T-helper 1 cell treated with Interleukin-12 subunit alpha and Interleukin-12 subunit beta and Interleukin-4 antibody, amounts not matched to agents 30 μg/mL and 1 μg/mL, for 36 hours (primary cell): ENCODE results near the gene ZBTB8B.

ENCODE experiments used
- H3K27ac Mint-ChIP-seq: one replicate; pipeline ENCODE4 v1.8.0; 2021; ENCODE audit warnings: mild to moderate bottlenecking, mixed read lengths
- H3K27me3 Mint-ChIP-seq: one replicate; pipeline ENCODE4 v1.8.0; 2021; ENCODE audit warnings: low read depth, mixed read lengths
- H3K36me3 Mint-ChIP-seq: one replicate; pipeline ENCODE4 v1.8.0; 2021; ENCODE audit warnings: low read depth, mixed read lengths
- H3K4me1 Mint-ChIP-seq: one replicate; pipeline ENCODE4 v1.8.0; 2021; ENCODE audit warnings: low read depth, mixed read lengths
- H3K4me3 Mint-ChIP-seq: one replicate; pipeline ENCODE4 v1.8.0; 2021; ENCODE audit warnings: mild to moderate bottlenecking, moderate library complexity, mixed read lengths
- H3K9me3 Mint-ChIP-seq: one replicate; pipeline ENCODE4 v1.8.0; 2021; ENCODE audit warnings: mixed read lengths

ZBTB8B gene

DNA sequence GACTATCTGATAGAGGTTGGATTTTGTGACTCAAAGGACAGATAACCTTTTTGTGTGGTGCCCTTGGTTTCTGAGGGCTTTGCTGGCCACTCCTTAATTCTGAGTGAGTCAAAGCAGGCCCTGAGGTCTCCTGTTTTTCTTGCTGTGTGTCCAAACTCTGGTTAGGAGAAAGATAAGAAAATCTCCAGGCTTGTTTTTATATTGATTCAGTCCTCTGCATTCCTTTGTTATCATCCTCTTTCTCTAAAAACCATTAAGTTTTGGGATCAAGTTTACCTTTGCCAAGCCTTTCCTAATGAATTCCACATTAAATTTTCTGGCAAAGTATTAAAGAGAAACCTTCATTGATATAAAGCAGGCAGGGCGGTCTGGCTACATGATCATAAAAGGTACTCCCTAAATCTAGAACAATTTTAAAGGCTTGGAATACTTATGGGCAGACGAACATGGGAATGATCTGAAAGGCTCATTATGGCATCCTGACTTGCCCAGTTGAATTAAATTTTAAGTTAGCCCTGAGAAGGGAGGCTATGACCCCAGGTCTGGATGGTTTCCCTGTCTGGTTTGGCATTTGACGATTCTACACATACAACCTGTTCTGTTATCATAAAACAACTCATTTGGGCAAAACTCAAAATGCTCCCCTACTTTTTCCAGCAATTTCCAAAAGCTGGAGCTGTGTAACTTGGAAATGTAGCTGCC, 20.8 kb downstream of the ZBTB8B start:
- Mint-ChIP-seq H3K9me3 (peaks cover 3% of the 10 kb centered on the region), H3K27ac (no peak overlapping the region), H3K4me1 (no peaks in the 10 kb centered on the region), H3K4me3 (no peak overlapping the region), H3K27me3 (peaks cover 36% of the 10 kb centered on the region), H3K36me3 (no peaks in the 10 kb centered on the region)

DNA sequence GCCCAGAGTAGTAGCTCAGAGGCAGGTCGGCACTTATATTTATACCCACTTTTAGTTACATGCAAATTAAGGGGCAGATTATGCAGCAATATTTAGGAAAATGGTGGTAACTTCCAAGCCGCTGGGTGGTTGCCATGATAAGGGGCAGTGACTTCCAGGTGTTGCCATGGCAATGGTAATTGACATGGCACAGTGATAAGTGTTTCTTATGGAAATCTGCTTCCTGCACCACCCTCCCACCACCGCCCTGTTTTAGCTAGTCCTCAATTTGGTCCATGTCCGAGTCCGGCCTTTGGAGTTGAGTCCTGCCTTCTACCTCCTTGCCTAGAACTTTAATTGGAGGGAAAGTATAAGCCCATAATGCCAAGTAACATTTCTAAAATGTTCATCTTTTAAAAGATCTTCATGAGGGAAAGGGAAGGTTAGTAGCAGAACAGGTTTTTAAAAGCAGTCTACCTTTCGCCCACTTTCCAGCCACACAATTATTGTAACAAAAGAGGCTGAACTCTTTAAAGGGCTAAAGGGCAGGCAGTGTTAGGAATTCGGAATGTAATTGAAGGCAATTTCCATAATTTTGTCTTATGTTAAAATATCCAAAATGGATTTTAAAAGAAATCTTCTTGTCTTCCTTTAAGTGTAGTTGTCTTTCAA, 21.7 kb downstream of the ZBTB8B start:
- peaks cover 40% of the 10 kb centered on the region for H3K27me3 Mint-ChIP-seq
- H3K27ac Mint-ChIP-seq: no peak overlapping the region
- no peak overlapping the region for H3K4me3 Mint-ChIP-seq
- H3K36me3 Mint-ChIP-seq: no peaks in the 10 kb centered on the region
- no peaks in the 10 kb centered on the region for H3K4me1 Mint-ChIP-seq
- peaks cover 3% of the 10 kb centered on the region for H3K9me3 Mint-ChIP-seq

DNA sequence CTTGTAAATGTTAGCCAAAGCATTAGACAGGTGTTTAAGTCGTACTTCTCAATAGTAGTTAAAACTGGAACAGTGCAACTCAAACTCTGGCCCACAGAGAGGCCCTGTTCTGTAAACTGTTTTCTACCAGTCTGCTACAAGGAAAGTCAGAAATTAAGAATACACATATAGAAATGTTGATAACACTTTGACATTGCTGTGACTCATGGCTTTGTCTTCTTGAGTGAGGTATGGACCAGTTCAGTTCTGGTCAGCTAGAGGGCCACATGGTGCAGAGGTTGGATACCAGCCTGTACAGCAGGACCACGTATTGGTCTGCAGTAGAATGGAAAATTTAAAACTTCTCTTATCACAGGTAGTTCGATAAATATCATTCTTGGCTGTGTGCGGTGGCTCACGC, 22.3 kb downstream of the ZBTB8B start:
- peaks cover 45% of the 10 kb centered on the region for H3K27me3 Mint-ChIP-seq
- H3K4me3 Mint-ChIP-seq: no peak overlapping the region

GRCh38 chr1:32489774-32490454, 25.0 kb downstream of the ZBTB8B start:
- Mint-ChIP-seq H3K4me1 (no peaks in the 10 kb centered on the region), H3K9me3 (no peaks in the 10 kb centered on the region), H3K36me3 (no peaks in the 10 kb centered on the region), H3K4me3 (no peak overlapping the region), H3K27me3 (peaks cover 43% of the 10 kb centered on the region), H3K27ac (no peak overlapping the region)

More for the DNA sequence above, 22.3 kb downstream of the ZBTB8B start:
- peaks cover 3% of the 10 kb centered on the region for H3K9me3 Mint-ChIP-seq
- no peak overlapping the region for H3K27ac Mint-ChIP-seq
- H3K4me1 Mint-ChIP-seq: no peaks in the 10 kb centered on the region
- H3K36me3 Mint-ChIP-seq: no peaks in the 10 kb centered on the region

DNA sequence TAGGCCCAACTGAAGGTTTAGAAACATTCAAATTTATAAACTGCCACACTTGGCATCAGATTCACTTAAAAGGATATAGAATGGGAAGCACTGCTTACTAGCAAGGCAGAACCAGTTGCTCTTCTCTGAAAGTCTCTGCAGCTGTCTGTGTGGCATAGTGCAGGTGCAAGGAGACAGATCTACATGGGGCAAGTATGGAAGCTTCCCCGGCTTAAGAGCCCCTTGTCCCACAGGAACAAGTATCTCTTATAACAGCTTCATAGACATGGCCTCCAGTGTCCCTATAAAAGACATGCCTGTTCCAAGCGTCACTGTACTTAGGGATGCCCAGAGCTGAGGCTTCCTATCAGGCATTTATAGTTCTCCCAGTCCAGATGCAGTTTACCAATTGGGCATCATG, 26.5 kb downstream of the ZBTB8B start:
- Mint-ChIP-seq H3K9me3 (no peaks in the 10 kb centered on the region), H3K27me3 (peaks cover 39% of the 10 kb centered on the region), H3K4me1 (no peaks in the 10 kb centered on the region), H3K27ac (no peak overlapping the region), H3K36me3 (no peaks in the 10 kb centered on the region), H3K4me3 (no peak overlapping the region)

GRCh38 chr1:32494196-32494595, 29.3 kb downstream of the ZBTB8B start:
- Mint-ChIP-seq H3K4me1 (no peaks in the 10 kb centered on the region), H3K36me3 (no peaks in the 10 kb centered on the region), H3K27ac (no peak overlapping the region), H3K9me3 (no peaks in the 10 kb centered on the region), H3K4me3 (no peak overlapping the region), H3K27me3 (peaks cover 45% of the 10 kb centered on the region)

DNA sequence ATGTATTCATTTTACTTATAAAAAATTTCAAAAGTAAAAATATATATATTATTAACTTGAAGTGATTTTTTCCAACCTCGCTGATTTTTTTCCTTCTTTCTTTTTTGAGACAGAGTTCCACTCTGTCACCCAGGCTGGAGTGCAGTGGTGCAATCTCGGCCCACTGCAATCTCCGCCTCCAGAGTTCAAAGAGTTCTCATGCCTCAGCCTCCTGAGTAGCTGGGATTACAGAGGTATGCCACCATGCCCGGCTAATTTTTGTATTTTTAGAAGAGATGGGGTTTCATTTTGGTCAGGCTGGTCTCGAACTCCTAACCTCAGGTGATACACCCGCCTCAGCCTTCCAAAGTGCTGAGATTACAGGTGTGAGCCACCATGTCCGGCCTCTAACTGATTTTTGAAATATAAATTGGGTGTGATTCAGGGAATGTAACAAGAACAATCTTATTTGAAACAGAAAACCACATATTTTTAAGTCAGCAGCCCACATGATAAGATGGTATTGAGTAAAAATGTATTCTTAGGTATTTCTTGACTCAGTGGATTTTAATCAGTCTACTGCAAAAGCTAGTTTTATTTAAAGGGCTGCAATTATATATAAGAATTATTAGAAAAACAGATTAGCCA, 30.0 kb downstream of the ZBTB8B start:
- no peak overlapping the region for H3K27ac Mint-ChIP-seq
- H3K36me3 Mint-ChIP-seq: no peaks in the 10 kb centered on the region
- no peaks in the 10 kb centered on the region for H3K9me3 Mint-ChIP-seq
- no peak overlapping the region for H3K4me3 Mint-ChIP-seq
- H3K4me1 Mint-ChIP-seq: peaks cover under 1% of the 10 kb centered on the region
- peaks cover 45% of the 10 kb centered on the region for H3K27me3 Mint-ChIP-seq

DNA sequence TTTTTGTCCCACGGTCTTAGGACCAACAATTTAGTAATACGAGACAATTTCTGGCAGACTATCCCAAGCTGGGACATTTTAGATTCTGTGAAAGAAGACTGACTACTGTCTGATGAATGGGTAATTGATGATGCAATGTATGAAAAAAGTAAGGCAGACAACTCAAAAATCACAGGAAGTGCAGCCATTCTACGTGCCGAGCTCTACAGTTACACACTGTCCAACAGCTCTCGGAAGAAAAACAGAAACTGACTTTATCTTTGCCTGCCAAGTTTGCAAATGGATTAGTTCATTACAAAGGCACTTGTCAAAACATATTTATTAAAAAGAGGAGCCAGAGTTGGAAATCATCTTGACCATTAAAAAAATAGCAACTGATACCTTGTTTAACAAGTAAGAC, 31.3 kb downstream of the ZBTB8B start:
- no peak overlapping the region for H3K4me3 Mint-ChIP-seq
- H3K9me3 Mint-ChIP-seq: no peaks in the 10 kb centered on the region
- H3K4me1 Mint-ChIP-seq: peaks cover 5% of the 10 kb centered on the region
- H3K27me3 Mint-ChIP-seq: peaks cover 45% of the 10 kb centered on the region
- no peaks in the 10 kb centered on the region for H3K36me3 Mint-ChIP-seq
- no peak overlapping the region for H3K27ac Mint-ChIP-seq

- Mint-ChIP-seq H3K36me3 (no peaks in the 10 kb centered on the region), H3K4me1 (peaks cover 5% of the 10 kb centered on the region), H3K27ac (no peak overlapping the region), H3K4me3 (no peak overlapping the region), H3K27me3 (peaks cover 50% of the 10 kb centered on the region), H3K9me3 (no peaks in the 10 kb centered on the region)
Measured at GRCh38 chr1:32498751-32499150, 33.9 kb downstream of the ZBTB8B start.

DNA sequence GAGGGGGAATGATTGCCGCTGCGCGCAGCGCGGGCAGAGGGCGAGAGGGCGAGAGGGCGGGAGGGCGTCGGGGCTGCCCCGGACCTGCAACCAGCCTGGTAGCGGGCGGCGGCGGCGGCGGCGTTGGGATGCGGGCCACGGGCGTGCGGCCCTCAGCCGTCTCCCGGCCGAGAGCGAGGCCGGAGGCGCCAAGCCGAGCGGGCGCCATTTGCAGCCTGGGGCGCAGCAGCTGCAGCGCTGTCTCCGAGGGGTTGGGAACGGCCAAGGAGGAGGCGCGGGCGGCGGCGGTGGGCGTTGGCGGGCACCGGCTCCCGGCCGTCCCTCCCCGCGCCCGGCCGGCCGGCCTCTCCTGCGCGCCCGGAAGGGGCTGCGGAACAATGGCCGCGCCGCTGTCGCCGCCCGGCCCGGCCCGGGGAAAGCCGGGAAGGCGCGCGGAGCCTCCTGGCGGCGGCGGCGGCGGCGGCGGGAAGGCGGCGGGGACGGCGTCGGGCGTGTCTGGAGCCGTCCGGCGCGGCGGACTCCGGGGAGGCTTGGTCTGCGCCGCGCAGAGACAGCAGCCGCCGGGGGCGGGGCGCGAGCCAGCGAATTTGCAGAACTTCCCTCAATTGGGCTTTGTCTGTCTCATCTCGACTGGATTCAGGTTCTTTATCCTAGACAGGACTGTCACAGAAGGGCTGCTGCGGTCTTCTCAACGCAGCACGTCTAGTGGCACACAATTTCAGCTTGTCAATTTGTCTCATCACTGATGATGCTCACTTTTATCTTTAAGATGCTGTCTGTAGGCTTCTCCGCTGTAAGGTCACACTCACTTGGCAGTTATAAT, 35.7 kb downstream of the ZBTB8B start:
- Mint-ChIP-seq H3K9me3 (no peaks in the 10 kb centered on the region), H3K4me1 (peaks cover 5% of the 10 kb centered on the region), H3K27ac (no peak overlapping the region), H3K27me3 (peaks cover 50% of the 10 kb centered on the region), H3K4me3 (peak overlapping the region; percentile 78), H3K36me3 (no peaks in the 10 kb centered on the region)

- Mint-ChIP-seq H3K9me3 (no peaks in the 10 kb centered on the region), H3K36me3 (no peaks in the 10 kb centered on the region), H3K27me3 (peaks cover 51% of the 10 kb centered on the region), H3K27ac (no peak overlapping the region), H3K4me3 (peak overlapping the region; percentile 33), H3K4me1 (peaks cover 5% of the 10 kb centered on the region)
Measured at GRCh38 chr1:32501865-32502264, 37.0 kb downstream of the ZBTB8B start.

DNA sequence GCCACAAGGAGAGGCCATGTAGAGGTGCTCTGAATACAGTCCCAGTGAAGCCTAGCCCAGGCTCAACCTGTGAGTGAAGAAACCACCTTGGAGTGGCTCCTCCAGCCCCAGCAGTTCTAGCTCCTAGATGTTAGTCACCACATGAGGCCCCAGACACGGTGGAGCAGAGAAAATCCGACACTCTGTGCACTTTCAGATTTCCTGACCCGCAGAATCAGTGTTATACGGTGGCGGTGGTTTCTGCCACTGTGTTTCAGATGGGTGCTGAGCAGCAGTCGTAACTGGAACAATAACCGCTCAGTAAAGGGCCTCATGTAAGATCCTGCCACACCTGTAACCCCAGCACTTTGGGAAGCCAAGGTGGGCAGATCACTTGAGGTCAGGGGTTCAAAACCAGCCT, 38.3 kb downstream of the ZBTB8B start:
- Mint-ChIP-seq H3K27ac (no peak overlapping the region), H3K36me3 (no peaks in the 10 kb centered on the region), H3K9me3 (no peaks in the 10 kb centered on the region), H3K4me1 (peaks cover 5% of the 10 kb centered on the region), H3K4me3 (no peak overlapping the region), H3K27me3 (peaks cover 41% of the 10 kb centered on the region)

DNA sequence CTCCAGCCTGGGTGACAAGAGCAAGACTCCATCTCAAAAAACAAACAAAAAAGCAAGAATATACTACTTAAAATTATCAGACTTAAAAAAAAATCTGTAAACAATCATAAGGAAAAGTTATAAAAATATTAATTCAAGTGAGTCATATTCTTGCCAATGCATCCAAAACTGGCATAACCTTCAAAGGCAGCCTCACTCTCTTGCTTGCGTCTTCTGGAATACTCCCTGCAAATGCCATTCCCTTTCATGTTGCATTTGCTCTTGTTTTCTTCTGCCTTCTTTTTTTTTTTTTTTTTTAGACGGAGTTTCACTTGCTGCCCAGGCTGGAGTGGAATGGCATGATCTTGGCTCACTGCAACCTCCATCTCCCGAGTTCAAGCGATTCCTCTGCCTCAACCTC, 42.1 kb downstream of the ZBTB8B start:
- H3K4me1 Mint-ChIP-seq: no peaks in the 10 kb centered on the region
- H3K27ac Mint-ChIP-seq: no peak overlapping the region

DNA sequence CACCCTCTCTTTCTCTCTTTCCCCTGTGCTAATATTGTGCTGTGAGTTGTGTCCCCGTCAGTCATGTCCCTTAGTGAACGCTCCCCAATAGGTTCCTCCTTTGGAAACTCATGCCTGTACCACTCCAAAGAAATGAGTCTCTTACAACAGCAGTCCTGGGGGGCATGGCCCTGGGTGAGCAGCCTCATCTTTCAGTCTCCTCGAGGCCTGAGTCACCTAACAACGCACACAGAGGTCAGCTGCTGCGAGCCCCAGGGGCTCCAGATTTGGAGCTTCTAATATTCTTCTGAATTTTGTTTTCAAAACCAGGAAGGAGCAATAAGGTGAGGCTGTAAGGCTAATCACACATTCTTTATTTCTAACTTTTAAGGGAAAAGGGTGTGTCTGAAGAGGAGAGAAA, 43.9 kb downstream of the ZBTB8B start:
- Mint-ChIP-seq H3K27ac (no peak overlapping the region), H3K9me3 (no peaks in the 10 kb centered on the region), H3K4me3 (no peak overlapping the region), H3K4me1 (no peaks in the 10 kb centered on the region), H3K27me3 (peaks cover 19% of the 10 kb centered on the region), H3K36me3 (no peaks in the 10 kb centered on the region)

More for the DNA sequence above, 42.1 kb downstream of the ZBTB8B start:
- Mint-ChIP-seq H3K4me3 (no peak overlapping the region), H3K27me3 (peaks cover 23% of the 10 kb centered on the region), H3K9me3 (no peaks in the 10 kb centered on the region), H3K36me3 (no peaks in the 10 kb centered on the region)
